Non-pigmented ciliary epithelial cell (primary cell): ENCODE results near the gene DCDC2C.
"Not testable (repeated sequence)": the region's sequence is repeated elsewhere in the genome, so short reads cannot be mapped to it uniquely, and the experiment has no call there.

ENCODE experiments used
- DNase-seq: peaks from one replicate; pipeline ENCODE4 v3.0.0-alpha.2; 2010; ENCODE audit warnings: low read depth

DCDC2C gene, protein sequence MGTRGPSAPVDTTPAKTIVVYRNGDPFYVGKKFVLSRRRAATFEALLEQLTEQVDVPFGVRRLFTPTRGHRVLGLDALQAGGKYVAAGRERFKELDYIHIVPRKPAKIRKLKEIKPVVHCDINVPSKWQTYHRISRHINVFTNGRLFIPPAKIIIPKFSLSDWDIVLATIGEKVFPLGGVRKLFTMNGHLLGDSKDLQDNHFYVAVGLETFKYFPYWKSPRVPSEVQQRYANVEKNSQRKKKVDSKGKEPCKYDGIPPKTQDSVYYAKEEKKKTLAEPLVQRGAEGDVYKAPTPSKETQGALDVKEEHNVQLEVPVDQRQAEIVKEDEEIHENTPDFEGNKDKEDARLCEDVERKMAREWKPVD

DNA sequence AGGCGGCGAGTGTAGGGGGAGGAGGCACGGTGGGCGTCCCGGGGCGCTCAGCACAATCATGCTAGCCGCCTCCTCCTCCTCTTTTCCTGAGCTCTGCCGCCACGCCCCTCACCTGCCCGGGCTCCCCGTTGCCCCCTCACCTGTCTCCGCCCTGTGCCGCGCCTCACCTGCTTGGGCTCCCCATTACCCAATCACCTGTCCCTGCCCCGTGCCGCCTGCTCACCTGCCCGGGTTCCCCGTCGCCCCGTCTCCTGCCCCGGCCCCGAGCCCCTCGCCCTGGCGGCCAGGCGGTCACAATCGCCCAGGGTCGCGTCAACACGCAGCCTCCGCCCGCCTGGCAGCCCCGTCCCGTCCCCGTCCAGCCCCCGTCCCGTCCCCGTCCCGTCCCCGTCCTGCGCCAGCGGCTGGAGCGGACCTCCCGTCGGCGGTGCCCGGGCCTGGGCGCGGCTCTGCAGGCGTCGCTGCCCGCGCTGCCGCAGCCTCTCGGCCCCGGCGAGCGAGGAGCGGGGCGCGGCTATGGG, at the start of gene DCDC2C:
DCDC2C (plus strand) TSS at position 340 of the 521 bp plus-strand sequence; CDS start at position 517, 177 bp downstream.
- no peak for DNase-seq

DNA sequence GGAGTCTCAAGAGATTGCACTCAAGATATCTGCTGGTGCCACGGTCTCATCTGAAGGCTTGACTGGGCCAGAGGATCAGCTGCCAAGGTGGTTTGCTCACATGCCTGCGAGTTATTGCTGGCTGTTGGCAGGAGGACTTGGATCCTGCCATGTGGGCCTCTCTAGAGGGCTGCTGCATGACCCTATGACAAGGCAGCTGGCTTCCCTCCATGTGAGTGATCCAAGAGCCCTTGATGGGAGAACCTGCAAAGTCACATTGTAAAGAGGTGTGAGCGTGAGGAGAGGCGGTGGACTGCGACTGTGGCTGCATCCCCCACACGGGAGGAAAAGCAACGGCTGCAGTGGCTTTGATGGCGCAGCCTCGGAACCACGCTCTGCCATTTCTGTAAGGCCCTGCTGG, 49.4 kb upstream of the DCDC2C start:
- DNase-seq, result no peak

DNA sequence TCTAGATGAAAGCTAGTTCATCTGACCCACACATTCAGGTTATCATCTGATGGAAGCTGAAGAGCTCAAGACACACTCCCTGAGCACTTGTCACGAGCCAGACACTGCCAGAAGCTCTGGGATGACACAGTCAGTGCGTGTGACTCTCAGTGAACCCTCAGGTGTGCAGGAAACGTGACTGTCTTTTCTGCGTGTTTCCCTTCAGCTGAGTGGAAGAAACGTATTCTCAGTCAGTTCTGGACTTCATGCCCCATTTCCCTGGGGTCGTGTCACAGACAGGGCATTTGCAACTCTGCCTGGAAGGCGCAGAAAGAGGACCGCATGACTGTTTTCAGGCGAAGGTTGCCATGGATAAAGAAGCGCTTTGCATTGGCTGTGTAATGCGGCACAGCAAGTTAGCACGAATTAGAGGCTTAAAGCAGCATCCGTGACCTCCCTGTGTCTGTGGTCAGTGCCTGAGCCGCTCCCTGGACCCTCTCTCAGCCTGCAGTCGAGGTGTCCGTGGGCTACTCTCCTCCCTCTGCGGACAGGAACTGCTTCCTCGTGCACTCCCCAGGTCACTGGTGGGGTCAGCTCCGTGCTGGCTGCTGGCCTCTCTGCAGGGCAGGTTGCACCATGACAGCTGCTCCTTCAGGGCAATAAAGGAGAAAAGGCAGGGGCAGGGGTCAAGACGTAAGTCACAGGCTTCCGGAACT, 48.7 kb upstream of the DCDC2C start:
- no peak for DNase-seq

GRCh38 chr2:3655871-3656761, 47.3 kb upstream of the DCDC2C start:
- no peak for DNase-seq

GRCh38 chr2:3656762-3657721, 46.3 kb upstream of the DCDC2C start:
- DNase-seq, result no peak

GRCh38 chr2:3657881-3658280, 45.5 kb upstream of the DCDC2C start, which contains the start of gene ALLC:
Gene ALLC (plus strand): TSS chr2:3658200. CDS start chr2:3671158, 12,958 bp downstream.
- DNase-seq, result no peak

DNA sequence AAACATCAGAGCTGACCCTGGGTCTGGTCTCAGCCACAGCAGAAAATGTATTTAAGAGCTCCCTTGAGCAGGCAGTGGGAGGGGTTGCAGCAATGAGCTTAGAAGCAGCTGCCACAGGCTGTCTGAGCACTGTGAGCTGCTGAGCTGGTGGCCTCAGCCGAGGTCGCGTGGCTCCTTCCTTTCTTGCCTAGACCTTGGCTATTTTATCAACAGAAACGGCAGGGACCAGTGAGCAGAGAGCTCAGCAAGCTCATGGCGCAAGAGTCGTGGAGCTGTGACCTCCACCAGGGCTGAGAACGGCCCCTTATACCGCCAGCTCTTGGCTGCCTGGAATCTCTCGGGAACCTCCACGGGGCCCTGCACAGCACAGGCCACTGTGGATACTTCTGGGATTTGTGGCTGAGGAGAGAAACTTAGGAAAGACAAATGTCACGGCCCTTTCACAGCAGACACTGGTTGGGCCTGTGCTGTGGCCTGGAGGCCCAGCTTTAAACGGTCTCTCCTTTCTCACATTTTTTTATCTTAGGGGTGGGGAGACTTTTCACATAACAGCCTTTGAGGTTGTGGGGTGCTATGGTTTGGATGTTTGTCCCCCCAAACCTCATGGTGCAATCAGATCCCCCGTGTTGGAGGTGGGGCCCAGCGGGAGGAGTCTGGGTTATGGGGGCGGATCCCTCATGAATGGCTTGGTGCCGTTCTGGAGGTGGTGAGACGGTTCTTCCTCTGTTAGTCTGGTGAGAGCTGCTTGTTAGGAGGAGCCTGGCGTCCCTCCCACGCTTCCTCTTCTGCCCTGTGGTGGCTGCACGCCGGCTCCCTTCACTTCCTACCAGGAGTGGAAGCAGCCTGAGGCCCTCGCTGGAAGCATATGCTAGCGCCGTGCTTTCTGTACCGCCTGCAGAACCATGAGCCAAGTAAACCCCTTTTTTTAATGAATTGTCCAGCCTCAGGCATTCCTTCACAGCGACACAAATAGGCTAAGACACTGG, 43.6 kb upstream of the DCDC2C start:
- no peak for DNase-seq

DNA sequence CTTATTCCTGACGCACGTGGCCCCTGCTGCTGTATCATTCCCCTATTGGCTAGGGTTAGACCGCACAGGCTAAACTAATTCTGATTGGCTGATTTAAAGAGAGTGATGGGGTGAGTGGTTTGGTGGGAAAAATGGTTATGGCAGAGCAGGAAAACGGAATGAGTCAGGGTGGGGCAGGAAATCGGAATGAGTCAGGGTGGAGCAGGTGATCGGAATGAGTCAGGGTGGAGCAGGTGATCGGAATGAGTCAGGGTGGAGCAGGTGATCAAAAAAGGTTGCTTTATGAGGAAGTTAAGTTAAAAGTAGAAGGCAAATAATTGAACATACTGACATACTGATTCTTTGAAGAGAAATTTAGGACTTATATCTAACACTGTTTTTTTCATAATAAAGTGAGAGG, 42.7 kb upstream of the DCDC2C start:
- DNase-seq, result not testable (repeated sequence)

- no peak for DNase-seq
Measured at GRCh38 chr2:3661149-3661660, 42.2 kb upstream of the DCDC2C start.

GRCh38 chr2:3662239-3662638, 41.1 kb upstream of the DCDC2C start:
- DNase-seq, result no peak

DNA sequence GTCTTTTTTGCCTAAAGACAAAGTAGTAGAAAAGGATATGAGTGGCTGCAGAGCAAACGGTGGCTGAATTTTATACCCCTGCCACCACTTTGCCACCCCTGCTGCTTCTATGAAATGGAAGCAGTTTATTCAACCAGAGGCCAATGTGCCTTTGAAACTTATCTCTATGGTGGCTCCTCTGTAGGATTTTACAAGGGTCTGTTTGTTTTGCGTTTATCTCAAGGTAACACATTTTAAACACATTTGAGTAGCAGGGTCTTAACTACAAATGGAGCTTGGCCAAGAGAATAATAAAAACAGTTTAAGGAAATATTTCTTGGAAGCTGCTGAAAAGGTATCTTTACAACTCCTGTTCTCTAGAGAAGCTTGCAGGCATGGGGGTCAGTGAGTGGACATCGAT, 39.3 kb upstream of the DCDC2C start:
- no peak for DNase-seq

- no peak for DNase-seq
Measured at GRCh38 chr2:3664925-3665324, 38.5 kb upstream of the DCDC2C start.

- no peak for DNase-seq
Measured at GRCh38 chr2:3665886-3666612, 37.3 kb upstream of the DCDC2C start.

GRCh38 chr2:3666613-3666975, 36.8 kb upstream of the DCDC2C start:
- DNase-seq, result no peak

DNA sequence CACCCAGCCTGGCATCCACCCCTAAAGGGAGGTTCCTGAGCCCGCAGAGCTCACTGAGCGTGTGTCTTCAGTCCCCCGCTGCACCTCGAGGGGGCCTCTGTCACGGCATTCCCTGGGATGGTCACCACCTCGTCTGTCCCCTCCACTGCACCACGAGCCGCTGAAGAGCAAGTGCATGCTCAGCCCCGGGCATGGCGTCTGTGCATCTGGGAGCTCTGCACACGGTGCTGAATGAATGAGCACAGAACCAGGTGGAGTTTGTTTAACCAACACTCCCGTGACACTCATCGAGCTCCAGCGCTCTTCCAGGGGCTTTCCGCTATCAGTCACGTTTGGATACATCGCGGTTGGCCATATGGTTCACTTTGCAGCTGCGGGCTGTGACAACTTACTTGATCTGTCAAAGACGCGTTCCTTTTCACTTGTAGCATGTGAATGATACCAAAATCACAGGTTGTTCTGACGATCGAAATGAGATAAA, 36.2 kb upstream of the DCDC2C start:
- DNase-seq, result no peak

- DNase-seq, result no peak
Measured at GRCh38 chr2:3669656-3670055, 33.7 kb upstream of the DCDC2C start.

DNA sequence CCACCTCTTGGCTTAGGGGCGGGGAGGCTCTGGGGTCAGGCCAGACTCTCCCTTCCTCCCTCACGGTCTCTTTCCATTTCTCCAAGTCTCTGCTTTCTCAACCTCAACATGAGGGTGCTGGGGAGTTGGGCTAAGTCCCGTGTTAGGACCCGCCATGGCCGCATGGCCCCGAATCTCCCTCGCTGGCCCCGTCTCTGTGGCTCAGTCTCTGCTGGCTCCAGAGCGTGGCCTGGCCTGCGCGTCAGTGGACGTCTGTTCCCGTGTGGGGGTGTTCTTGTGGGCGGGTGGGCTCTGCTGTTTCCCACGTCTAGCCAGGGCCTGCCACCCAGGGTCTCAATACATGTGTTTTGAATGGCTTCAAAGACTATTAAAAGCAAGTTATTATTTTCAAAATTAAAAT, 33.0 kb upstream of the DCDC2C start:
- no peak for DNase-seq

- DNase-seq, result no peak
Measured at GRCh38 chr2:3670941-3671340, 32.4 kb upstream of the DCDC2C start.
